ENCODE results near the gene TMEM176B.

DNA sequence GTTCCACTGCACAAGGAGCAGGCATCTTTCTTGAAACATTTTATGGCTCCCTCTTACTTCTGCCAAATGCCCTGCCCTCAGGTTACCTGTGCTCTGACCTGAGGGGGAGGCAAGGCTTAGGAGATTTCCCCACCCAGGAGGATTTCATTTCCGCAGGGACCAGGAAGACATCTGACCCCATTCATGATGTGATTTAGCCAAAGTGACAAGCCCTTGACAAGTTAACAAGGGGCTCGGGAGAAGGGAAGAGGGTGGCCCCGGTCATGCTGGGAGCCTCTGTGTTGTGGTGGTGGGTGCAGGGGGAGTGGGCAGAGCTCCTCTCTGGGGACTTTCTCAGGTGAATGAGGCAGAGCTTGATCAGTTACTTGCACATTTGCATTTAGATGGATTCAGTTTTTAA lies 44.0 kb downstream of the TMEM176B start:
- TF ChIP-seq, protein P1, sequence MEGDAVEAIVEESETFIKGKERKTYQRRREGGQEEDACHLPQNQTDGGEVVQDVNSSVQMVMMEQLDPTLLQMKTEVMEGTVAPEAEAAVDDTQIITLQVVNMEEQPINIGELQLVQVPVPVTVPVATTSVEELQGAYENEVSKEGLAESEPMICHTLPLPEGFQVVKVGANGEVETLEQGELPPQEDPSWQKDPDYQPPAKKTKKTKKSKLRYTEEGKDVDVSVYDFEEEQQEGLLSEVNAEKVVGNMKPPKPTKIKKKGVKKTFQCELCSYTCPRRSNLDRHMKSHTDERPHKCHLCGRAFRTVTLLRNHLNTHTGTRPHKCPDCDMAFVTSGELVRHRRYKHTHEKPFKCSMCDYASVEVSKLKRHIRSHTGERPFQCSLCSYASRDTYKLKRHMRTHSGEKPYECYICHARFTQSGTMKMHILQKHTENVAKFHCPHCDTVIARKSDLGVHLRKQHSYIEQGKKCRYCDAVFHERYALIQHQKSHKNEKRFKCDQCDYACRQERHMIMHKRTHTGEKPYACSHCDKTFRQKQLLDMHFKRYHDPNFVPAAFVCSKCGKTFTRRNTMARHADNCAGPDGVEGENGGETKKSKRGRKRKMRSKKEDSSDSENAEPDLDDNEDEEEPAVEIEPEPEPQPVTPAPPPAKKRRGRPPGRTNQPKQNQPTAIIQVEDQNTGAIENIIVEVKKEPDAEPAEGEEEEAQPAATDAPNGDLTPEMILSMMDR (conservative IDR thresholded peaks at IDR 0.05; ENCODE audit: low read length): no peak
- TF ChIP-seq EZH2phosphoT487 (IDR thresholded peaks at IDR 0.05; ENCODE audit: borderline replicate concordance, low read depth, low read length): no peak

Data from OCI-LY7 (cell line).